Adrenal gland (tissue), 5 donors: Measurements from ENCODE around the gene RNF166.

Experiments
- CTCF ChIP-seq, 6 experiments: fragments of 450-650 bp in 4 of 6; fragments of 200-600 bp in 2 of 6; sonication (generic) in 1 of 6; IDR thresholded peaks; 1 replicate in 5 of 6; 2 replicates in 1 of 6; pipeline versions ENCODE4 v1.5.1 to v1.8.0; 2016 to 2021; ENCODE audit warnings: antibody characterized with exemption in 6 of 6, mild to moderate bottlenecking in 2 of 6, moderate library complexity in 1 of 6
- POLR2A ChIP-seq, 2 donors: fragments of 450-650 bp; IDR thresholded peaks; one replicate each; pipeline ENCODE4 v1.6.1; 2017; ENCODE audit warnings: antibody characterized with exemption in 2 of 2, mild to moderate bottlenecking in 2 of 2, moderate library complexity in 1 of 2
- donor health status: DM: no; HTN: no; CAD: no.

GRCh38 chr16:88699180-88699579 lies 7.0 kb downstream of the RNF166 start:
- TF ChIP-seq CTCF (IDR thresholded peaks at IDR 0.05) (no peak), POLR2A (IDR thresholded peaks at IDR 0.05) (no peak)
